A172 (cell line): ENCODE data around the gene SP6. TPM values are rescaled to one million over a fixed set of nuclear protein-coding genes. Genes with fewer than 3 reads are reported as not detected.

Source experiments
- DNase-seq: peaks from one replicate; pipeline ENCODE4 v3.0.0-alpha.2; 2015; ENCODE audit warnings: low spot score
- total RNA-seq: library from RNA; depleted of rRNA; stranded (reverse); fragments of >200 nt; shearing (Covaris generic); gene quantifications from 2 replicates; pipeline ENCODE4 v1.2.3, GENCODE V29; 2014

The SP6 gene
- total RNA-seq, 1 experiment from 2014 or later, result 0.19 TPM

DNA sequence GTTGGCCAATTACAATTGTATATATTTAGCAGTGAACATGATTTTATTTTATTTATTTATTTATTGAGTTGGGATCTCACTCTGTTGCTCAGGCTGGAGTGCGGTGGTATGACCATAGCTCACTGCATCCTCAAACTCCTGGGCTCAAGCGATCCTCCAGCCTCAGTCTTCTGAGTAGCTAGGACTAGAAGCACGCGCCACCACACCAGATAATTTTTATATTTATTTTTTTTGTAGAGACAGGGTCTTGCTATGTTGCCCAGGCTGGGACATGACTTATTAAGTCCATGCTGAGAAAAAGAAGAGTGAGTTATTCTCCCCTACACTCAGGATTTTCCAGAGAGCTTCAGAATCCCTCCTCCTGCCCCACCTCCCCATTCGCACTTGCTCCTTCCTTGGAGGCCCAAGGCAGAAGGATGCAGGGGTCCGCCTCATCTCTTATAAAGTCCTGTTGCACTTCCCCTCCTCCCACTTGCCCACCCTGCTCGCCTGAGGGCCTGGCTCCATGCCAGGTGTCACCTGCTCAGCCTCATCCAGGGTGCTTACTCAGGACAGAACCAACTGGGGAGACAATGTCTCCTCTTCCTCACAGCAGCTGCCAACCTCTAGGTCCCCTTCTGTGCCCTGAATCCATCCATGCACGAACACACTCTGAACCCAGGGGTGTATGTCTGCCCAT is 29.0 kb upstream of the SP6 start:
- DNase-seq, result no peak

DNA sequence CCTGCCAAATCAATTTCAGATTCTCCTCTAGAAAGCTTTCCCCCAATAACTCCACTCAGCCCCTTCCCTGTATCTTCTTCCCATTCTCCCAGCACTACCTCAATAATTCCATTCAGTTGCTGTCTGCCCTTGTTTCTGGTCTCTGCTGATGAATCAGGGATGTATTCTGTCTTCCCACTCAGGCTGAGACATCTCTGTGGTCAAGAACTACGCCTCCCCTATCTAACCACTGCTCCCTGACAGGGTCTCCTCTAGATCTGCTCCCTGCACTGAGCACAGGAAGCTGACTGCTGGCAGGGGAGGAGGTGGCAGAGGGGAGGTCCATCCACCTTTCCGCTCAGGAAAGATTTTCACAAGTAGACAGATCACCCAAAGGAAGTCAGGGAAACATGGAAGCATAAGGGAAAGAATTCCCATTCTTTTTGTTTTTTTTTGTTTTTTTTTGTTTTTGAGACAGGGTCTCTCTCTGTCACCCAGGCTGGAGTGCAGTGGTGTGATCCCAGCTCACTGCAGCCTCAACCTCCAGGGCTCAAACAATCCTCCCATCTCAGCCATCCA is 28.1 kb upstream of the SP6 start:
- peak; percentile 48 for DNase-seq

DNA sequence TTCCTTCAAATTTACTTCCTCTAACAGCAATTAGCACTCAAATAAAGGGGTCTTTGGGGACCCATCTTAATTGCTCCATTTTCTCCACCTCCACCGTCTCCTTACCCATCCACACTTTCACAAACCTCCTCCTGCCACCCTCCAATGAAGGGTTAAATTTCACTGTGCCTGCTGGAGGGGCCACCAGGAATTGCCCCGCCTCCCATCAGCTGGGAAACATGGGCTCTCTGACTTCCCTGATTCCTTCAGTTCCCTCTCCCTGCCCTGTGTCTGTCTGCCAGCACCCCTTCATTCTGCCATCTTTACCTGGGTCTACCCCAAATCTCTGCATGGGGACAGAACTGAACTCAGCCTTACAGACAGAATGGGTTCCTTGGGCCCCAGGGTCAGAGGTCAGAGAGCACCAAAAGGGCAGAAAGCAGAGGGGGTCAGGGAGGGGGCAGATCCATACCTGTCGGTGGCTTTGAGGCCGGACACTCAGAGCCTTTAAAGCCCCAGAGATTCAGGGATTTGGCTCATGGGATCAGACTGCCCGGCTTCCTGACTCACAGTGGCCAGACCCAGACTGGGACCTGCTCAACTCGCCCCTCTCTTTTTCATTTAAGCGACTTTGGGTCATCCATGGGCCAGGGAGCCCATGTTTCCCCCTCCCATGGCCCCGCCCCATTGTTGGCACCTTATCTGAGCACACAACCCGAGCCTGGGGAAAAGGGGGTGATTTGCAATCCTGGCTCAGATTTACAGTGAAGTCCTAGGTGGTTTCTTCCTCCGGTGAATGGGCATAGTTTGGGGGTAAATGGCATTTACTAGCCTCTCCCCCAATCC is 27.5 kb upstream of the SP6 start:
- DNase-seq, result no peak

DNA sequence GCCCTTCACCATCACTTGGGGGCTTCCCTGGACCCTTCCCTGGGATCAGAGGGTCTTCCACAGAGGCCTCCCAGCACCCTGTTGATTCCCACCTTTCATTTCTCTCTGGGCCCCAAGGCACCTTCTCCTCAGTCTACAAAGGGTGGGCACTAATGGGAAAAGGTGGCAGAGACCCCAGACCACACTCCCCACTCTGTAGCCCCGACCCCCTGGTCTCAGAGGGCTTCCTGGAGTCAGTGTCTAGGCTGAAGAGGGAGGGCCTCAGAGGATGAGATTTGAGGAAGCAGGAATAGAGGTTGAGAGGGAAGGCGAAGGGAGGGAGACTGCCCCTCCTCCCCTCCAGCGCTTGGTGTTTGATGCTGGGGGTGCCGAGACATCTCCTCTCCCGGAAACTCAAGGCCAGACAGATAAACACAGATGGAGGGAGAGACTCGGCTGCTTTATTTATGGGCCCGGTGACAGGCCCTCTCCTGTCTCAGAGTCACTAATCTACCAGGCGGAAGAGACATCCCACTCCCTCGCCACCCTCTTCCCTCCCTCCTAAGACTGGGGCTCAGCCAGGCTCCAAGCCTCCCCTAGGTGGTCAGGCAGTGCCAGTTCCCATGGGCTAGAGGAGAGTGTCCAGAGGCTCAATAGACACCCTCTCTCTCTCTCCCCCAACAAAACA is 26.5 kb upstream of the SP6 start:
- DNase-seq, result no peak

DNA sequence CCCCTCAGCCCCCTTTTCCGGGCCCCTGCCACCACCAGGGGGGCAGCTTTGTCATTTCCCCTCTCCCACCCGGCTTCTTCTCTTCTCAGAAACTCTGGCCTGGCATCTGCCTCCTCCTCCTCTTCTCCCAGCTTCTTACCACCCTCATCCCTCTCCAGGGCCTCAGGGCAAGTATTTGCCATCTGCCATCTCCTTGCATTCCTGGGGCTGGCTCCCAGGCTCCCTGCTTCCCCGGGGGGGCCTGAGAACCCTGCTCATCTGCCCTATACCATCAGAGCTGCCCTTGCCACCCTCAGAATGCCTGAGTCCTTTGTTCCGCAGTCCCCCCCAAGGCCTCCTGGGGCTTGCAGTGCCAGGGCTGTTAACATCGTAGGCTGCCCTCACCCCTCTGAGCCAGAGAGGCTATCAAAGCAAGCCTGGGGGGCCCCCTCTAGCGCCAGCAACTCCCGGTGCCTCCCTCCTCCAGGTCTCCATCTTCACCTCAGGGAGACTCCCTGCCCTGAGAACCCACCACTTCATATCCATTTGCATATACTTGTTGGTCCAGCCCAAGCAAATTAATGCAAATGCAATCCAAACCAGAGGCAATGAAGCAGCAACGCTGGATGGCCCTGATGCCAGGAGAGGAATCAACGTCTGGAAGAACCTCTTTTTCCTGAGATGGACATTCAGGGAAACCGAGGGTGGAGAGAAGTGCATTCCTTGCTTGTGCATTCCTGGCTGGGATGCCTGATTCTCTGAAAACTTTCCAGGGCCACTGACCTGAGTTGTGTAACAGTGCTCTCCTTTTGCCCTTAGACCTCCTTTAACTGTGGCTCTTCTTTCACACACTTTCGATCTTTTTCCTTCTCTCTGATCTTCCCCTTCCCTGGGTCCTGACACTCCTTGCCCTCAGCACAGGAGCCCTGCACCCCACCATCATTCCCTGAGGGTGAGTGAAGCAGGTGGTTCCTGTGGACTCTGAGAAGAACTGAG is 24.3 kb upstream of the SP6 start:
- no peak for DNase-seq

DNA sequence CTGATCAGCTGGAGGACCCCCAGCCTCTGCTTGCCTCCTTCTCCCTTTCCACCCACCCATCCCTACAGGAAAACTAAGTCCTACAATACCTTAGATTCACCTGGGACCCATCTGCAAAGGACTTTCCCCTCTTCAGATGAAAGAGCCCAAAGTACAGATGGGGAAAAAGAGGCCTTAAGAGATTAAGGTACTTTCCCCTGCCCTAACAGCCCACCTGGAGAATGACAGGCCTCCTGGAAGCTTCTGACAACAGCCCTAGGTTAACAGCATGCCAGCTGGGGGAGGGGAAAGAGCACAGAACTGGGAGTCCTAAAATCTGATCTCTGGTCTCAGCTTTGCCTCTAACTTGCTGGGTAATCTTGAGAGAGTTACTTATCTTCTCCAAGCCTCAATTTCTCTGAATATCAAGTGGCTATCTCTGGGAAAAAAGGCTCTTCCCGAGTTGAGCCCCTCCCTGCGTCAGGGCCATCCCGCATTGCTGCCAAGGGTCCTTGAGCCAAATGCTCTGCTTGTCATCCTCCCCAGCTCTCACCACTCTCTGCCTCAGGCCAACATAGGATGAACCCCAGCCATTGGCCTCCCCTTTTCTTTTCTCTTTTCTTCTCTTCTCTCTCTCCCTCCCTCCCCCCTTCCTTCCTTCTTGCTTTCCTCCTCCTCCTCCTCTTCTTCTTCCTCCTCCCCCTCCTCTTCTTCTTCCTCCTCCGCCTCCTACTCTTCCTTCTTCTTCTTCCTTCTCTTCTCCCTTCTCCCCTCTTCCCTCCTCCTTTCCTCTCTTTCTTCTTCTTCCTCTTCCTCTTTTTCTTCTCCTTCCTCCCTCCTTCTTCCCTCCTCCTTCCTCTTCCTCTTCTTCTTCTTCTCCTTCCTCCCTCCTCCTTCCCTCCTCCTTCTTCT is 22.5 kb upstream of the SP6 start:
- no peak for DNase-seq

DNA sequence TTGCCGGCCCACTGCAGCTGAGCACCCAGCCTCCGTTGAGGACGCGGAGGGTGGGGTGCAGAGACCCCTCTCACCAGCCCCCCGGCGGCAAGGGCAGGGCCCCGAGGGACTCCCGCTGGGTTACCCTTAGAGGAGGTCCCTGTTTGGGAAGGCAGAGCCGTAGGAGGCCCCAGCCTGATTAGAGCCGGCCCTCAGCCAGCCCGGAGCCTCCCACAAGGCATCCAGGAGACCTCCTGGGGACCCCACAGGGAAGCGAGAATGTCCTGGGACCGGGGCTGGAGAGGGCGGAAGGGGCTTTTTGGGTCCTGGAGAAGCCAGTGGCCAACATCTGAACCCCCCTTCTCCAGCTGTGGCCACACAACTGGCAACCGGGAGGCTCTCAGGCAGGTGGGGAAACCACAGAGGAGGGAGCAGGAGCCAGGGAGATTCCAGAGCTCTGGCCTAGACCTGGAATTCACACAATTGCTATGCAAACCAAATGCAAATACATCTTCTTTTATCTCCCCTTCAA is 21.7 kb upstream of the SP6 start:
- peak; percentile 21 for DNase-seq

DNA sequence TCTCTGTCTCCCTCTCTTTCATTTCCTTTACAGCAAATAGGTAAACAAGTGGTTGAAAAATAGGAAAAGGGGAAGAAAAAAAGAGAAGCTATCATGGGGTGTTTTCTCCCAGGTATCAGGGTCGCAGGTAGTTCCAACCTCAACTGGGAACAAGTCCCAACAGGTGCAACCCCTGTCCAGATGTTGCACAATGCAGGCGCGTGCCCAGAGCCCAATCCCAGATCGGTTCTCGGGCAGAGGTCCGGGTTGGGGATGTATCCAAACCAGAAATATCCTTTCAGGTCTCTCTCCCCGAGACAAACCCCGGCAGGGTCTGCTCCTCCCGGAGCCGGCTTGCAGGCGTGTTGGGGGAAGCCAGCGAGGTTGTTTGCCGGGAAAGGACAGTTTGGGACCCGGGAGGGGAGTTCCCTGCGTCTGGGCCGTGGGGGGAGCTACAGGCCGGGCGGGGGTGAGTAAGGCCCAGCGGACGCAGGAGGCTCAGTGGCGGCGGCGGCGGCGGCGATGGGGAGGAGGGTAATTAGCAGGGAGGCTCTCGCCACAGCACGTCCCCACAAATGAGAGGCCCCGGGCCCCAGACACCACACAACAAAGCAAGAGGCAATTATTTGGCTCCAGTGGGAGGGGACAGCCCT is 21.2 kb upstream of the SP6 start:
- DNase-seq, result no peak

DNA sequence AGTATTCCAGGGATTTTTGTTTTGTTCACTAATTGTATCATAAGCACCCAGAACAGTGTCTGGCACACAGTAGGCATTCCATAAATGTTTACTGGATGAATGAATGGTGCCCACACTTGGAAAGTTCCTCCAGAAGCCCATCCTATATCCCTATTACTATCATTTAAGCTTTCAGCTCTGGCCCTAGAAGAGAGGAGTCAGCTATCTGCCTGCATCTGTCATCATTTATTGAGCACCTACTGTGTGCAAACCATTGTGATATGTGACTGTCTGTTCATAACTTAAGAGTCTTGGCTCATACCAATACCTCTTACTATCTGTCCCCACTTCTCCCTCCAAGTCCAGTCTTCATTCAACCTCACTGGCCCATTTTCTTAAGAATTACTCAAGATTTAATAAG is 20.1 kb upstream of the SP6 start:
- no peak for DNase-seq

DNA sequence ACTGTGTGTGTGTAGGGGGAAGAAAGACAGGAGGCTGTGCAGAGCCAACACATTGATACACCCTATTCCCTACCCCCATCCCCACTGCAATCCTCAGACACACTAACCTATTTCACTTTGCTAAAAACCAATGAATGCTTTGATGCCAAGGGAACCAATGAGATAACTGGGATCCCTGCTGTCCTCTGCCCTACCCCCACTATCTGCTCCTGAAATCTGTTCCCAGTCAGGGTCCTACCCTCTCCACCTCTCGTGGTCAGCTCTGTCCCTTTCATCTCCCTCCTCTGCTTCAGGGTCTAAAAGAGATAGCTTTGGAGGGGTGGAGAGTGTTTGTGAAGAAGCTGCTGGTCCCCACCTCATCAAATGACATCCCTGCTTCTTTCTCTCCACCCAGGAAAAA is 19.1 kb upstream of the SP6 start:
- no peak for DNase-seq

DNA sequence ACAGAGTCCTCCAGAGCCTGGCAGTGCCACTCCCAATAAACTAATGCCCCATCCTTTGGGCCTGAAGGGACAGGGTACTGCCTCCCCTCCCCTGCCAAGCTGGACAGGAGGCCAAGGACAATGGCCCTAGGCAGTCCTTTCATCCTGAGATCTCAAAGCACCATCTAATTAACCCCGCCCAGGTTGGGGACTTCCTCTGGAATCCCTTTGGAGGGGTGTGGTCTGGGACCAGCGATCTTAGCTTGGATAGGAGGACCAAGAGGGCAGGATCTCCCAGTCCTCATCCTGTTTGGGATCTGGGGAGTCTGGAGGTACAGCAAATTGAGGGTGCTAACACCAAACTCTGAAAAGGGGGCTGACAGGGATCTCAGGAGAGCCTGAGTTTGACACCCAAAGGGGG is 18.2 kb upstream of the SP6 start:
- no peak for DNase-seq

DNA sequence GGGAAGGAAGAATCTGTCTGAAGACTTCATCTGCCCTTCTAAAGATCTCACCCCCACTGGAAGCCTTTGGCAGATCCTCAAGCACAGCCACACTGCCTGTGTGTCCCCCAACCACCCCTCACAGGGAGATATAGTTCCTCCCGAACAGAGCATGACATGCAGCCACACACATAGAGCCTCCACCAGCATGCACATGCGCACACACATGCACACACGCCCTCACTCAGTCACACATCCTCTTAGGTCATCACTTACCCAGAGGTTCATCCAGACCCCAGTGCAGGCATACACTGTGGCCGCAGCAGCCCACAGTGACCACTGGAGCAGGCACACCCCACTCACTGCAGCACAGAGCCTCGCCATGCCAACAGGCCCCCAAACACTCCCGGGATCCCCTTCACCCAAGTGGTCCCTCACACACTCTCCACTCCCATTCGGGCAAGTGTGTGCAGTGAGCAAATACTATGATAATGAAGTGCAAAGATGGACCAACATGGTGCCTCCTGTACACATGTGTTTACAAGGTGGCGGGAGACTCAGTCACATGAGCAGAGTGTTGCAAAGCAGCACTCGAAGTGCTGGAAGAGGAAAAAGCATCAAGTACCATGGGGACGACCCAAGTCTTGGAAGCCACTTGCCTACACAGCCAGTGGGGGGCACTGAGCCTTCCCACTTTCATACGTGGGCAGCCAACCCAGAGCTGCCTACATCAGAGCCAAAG is 17.0 kb upstream of the SP6 start:
- no peak for DNase-seq

DNA sequence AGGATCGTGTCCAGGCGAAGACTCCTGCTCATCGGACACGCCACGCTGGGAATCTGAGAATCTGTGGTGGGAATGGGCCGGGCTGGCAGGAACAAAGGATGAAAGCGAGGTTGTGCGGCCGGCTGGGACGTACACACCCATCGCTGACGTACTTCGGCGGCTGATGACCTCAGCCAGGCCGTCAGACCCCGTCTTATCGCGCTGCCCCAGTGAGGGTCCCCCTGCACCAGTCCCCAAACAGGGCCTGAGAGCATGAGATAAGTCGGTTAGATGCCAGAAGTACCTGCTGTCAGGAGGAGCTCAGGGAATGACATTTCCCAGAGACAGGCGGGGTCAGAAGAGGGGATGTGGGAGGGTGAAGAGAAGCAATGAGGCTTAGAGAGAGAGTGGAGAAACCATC is 16.0 kb upstream of the SP6 start:
- DNase-seq, result no peak

DNA sequence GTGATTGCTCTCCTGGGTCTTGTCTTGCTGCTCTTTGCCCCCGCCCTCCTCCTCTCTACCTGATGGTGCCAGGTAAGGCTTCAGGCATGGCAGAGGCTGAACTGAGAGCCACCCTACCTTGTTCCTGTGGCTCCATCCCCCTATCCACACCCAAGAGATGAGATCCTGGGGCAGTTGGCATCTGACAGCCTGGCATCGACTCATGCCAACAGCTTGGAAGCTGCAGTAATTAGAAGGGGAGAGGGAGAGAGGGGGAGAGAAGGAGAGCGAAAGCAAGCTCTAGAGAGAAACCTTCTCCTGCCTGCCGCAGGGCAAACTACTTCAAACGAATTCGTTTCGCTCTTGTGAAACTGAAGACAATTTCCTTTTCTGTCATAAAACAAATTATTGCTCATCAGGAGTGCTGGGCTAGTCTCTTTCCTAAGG is 13.8 kb upstream of the SP6 start:
- DNase-seq, result no peak

DNA sequence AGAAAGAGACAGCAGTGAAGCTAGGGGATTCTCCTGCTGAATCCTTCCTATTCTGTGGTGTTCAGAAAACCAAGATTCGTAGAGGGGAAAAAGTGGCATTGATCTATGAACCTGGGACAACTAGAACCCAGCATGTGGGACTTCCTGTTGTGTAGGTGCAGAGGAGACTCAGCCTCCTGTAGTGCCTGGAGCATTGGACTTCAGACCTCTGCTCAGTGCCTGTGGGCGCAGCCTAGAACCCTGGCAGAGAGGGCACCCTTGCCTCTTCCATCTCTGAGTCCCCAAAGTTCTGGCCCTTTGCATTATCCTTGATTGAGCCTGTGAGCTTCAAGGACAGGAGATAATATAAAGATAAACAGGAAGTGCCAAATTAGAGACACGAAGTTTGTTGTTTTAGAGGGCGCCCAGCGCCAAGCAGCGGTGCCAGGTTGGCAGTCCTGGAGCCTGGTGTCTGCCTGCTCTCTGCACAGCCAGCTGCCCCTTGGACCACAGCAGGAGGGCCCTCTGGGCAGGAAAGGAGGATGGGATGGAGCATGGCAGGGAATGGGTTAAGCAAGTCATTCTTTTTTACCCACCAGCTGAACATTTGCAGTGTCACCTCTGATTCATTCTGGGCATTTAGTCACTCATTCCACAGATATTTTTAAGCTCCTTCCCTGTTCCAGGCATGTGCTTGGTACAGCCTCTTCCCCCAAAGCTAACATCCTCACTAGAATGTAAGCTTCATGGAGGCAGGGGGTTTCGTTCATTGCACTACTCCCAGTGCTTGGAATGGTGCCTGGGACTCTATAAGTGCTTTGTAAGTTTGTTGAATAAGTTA is 11.9 kb upstream of the SP6 start:
- DNase-seq, result peak; percentile 97

DNA sequence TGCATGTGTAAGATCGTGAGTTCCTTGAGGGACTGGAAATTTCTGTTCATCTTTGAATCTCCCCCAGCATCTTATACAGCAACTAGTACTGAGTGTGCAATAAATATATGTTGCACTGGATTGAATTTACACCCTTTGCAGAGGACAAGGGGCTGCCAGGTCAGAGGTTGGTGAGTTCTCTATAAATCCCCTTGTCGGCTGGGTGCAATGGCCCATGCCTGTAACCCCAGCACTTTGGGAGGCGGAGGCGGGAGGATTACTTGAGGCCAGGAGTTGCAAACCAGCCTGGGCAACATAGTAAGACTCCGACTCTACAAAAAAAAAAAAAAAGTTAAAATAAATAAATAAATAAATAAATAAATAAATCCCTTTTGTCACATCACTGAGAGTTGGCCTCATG is 9.4 kb upstream of the SP6 start:
- no peak for DNase-seq

DNA sequence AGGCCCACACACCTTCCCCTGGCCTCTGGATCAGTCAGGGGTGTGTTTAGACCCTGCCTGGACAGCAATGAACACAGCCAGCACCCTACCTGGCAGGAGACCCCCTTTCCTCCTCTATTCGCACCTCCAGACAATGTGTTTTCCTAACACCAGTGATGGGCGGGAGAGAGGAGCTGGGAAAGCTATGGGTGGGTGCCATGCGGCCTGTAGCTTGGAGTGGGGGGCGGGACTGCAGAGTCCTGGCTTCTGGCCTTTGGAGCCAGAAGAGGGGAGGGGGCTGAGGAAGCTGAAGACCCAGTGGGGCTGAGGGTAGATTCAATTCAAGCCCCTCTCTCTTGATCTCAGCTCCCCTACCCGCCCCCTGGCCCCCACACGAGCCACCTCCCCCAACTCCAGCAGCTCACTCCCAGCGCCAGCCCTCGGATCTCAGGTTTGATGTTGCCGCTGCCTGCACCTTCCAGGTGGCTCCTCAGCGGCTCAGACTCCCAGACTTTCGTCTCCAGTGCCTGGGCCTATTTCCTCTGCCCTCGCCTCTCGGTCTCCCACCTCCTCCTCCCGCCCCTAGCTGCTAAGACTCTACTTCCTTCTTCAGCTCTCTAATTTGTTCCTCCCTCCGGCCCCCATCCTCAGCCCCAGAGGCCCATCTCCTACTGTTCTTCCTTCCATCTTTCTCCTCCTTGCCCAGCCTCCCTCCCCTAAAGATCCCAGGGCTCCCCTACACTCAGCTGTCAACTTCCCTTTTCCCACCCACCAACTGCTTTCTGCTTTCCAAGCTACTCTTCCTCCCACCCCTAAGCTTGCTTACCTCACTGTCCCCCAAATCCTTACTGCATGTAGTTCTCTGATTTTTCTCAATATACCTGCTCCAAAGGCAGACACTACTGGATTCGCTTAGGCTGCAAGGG is 6.8 kb upstream of the SP6 start:
- DNase-seq, result no peak
